ENCODE data around the gene KRTAP10-11.
"Not testable (repeated sequence)": the region's sequence is repeated elsewhere in the genome, so short reads cannot be mapped to it uniquely, and the experiment has no call there.

KRTAP10-11 gene, protein sequence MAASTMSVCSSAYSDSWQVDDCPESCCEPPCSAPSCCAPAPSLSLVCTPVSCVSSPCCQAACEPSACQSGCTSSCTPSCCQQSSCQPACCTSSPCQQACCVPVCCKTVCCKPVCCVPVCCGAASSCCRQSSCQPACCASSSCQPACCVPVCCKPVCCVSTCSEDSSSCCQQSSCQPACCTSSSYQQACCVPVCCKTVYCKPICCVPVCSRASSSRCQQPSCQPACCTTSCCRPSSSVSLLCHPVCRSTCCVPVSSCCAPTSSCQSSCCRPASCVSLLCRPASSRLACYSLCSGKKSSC

DNA sequence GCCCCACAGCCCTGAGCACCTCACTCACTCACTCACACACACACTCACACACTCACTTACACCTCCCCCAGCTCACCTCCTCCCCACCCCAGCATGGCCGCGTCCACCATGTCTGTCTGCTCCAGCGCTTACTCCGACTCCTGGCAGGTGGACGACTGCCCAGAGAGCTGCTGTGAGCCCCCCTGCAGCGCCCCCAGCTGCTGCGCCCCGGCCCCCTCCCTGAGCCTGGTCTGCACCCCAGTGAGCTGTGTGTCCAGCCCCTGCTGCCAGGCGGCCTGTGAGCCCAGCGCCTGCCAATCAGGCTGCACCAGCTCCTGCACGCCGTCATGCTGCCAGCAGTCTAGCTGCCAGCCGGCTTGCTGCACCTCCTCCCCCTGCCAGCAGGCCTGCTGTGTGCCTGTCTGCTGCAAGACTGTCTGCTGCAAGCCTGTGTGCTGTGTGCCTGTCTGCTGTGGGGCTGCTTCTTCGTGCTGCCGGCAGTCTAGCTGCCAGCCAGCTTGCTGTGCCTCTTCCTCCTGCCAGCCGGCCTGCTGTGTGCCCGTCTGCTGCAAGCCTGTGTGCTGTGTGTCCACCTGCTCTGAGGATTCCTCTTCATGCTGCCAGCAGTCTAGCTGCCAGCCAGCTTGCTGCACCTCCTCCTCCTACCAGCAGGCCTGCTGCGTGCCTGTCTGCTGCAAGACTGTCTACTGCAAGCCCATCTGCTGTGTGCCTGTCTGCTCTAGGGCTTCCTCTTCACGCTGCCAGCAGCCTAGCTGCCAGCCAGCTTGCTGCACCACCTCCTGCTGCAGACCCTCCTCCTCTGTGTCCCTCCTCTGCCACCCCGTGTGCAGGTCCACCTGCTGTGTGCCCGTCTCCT is at the start of gene KRTAP10-11:
TSS of gene KRTAP10-11 (plus strand) at position 49 of the 856 bp plus-strand sequence. CDS start at position 94, 45 bp downstream.
- not testable (repeated sequence) for DNase-seq

DNA sequence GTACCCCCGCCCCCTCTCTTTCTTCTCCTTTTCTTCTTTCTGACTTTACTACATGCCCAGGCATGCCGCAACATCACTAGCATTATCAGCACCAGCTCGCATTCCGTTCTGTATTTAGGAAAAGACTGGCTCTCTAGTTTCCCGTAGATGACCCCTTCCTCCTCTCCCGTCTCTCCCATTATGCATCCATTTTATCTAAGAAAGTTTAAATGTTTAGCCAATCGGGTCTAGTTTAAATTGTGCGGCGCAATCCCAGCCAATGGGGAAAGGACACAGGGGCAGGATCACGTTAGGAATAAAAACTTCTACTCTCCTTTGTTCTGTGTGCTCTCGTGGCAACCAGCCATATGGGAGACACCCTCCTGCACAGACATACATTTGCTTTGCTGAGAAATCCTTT is 48.2 kb upstream of the KRTAP10-11 start:
- no peak for DNase-seq

DNA sequence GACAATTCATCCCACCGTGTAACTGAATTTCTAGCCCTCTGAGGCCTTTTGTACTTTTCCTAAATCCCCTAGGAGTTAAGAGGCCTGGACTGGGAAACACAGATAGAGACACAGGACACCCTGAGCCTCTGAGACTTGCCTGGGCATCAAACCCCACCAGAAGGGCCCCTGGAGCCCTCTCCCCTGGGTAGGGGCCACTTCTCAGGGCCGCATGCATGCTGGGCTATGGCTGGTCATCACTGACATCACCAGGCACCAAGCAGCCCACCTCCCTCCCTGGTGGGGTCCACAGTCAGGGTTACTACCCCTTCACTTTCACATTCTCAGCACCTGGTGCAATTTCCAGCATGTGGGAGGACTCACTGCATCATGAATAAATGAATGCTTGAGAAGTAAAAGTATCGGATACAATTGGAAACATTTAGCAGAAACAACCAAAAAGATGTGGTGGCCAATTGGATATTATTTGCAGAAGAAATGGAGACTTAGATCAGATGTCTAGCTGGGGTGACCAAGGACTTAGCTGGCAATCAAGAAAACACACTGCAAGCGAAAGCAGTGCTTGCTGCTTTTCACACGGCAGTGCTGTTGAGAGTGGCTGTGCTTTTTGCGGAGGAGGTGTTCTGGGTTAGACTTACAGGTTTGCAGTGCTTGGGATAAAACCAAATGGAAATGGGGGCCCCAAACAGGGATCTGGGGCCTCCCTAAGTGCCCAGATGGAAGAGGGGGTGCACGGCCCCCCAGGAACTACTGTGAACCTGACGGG is 46.8 kb upstream of the KRTAP10-11 start:
- DNase-seq = no peak

DNA sequence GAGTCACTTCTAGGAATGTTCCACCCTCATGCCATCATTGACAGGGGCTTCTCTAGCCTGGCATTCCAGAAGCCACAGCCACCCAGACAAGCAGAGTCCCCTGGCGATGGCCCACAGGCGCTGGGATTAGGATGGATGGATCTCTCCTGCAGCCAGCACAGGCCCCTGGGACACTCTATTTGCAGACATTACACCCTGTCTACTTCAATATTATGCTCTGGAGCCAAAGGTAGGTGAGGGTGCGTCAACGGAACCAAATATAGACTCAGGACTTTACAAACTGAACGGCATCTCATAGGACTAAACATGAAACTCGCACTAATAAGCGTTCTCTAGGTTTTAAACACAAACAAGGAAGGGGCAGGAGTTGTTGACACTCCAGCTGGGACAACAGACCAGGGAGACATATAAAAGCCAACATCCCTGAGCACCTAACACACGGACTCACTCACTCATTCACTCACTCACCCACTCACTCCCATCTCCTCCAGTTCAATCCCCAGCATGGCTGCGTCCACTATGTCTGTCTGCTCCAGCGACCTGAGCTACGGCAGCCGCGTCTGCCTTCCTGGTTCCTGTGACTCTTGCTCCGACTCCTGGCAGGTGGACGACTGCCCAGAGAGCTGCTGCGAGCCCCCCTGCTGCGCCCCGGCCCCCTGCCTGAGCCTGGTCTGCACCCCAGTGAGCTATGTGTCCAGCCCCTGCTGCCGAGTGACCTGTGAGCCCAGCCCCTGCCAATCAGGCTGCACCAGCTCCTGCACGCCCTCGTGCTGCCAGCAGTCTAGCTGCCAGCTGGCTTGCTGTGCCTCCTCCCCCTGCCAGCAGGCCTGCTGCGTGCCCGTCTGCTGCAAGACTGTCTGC is 45.9 kb upstream of the KRTAP10-11 start, which contains the start of gene KRTAP10-7:
TSS of gene KRTAP10-7 (plus strand) at position 480 of the 861 bp plus-strand sequence. CDS start at position 505, 25 bp downstream.
- DNase-seq = not testable (repeated sequence)

DNA sequence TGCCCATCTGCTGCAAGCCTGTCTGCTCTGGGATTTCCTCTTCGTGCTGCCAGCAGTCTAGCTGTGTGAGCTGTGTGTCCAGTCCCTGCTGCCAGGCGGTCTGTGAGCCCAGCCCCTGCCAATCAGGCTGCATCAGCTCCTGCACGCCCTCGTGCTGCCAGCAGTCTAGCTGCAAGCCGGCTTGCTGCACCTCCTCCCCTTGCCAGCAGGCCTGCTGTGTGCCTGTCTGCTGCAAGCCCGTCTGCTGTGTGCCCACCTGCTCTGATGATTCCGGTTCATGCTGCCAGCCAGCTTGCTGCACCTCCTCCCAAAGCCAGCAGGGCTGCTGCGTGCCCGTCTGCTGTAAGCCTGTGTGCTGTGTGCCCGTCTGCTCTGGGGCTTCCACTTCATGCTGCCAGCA is 45.1 kb upstream of the KRTAP10-11 start:
- DNase-seq = not testable (repeated sequence)

DNA sequence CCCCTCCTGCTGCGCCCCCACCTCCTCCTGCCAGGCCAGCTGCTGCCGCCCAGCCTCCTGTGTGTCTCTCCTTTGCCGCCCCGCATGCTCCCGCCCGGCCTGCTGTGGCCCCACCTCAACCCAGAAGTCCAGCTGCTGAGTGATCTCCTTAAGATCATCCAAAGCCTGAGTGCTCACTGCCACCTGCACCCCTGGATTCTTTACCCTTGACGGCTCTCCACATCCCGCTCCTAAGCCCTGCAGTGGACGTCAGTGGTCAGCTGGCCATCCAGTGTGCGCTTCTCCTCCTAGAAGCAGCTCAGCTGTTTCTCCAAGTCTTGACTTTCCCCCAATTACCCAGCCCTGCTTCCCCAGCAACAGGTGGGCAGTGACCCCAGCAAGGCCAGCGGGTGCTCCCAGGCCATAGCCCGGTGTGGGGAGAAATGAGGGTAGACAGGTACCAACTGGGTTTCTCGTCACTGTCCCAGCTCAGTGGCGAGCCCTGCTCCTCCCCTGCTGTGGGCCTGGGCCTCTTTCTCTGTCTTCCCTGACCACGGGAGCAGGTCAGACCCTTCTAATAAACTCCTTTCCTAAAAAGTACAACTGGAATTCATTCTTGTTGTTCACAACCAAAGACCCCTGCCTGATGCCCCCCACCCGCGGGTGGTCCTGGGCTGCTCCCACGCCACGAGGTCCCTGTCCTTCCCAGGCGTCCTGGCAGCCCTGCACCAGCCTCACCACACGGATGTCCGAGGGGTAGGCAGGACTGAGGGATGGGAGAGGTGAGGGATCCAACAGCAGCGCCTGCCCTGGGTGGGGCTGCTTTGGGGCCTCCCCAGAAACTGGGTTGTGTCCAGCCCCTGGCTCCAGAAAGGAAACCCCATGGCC is 44.4 kb upstream of the KRTAP10-11 start:
- DNase-seq = no peak

DNA sequence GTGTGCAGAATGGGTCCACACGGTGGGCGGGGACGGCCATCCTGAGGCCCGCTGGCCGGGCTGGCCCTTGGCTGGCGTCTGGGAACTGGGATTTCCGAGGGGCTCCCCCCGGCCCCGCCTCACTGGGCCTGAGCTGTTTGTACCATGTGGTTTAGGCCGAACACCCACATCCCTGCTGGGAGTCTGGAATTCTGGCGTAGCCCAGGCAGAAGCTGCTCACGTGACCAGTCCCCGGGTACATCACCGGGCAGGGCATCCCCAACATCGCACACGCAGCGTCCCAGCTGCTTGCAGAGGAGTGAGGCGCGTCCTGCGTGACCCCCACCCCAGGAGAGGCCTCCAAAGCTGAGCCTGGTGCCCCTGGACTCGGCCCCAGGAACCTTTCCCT is 43.8 kb upstream of the KRTAP10-11 start:
- no peak for DNase-seq

DNA sequence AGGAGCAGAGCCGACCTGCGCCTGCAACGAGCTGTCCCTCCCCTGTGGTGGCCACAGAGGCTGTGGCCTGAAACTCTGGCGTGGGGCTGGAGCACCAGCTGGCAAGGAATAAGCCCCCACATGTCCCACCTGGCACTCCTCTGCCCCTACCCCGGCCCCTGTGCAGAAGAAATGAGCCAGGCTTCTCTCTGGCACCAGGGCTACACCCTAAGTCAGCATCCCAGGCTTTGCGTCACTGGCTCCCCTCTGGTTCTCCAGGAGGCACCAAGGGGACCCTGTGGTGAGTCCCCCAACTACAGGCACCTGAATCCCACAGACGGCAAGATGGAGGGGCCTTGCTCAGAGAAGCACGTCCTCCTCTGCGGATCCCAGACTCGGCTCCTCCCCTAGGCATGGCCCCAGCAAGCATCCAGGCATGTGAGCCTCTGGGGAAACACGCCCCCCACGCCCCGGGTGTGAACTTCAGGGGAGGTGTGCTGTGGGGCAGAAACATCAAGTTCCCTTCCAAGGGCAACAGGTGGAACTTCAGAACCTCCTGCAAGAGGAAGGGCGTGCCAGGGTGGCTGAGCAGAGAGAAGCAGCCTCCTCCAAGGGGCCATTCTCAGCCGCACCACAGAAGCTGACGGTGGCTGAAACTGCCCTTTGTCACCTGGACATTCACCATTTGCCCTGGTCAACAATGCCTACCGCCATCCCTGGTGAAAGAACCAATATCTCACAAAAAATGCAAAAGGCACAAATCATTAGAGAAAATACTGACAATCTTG is 42.9 kb upstream of the KRTAP10-11 start:
- no peak for DNase-seq

DNA sequence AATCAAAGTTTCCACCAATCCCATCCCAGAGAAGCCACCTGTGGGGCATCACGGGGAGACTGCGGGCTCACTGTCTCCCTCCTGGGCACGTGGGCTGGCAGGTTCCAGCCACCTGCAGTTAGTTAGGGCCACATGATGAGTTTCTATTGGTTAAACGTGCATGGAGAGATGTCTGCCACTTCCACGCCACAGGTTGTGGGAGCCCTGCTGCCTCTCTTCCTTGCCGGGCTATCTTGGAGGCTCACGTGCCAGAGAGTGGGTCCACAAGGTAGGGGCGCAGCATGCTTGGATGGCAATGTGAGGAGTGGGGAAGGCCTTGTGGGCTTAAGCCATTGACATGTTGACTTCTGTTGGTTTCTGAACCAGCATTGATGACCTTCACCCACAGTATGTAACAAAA is 42.3 kb upstream of the KRTAP10-11 start:
- DNase-seq = no peak

DNA sequence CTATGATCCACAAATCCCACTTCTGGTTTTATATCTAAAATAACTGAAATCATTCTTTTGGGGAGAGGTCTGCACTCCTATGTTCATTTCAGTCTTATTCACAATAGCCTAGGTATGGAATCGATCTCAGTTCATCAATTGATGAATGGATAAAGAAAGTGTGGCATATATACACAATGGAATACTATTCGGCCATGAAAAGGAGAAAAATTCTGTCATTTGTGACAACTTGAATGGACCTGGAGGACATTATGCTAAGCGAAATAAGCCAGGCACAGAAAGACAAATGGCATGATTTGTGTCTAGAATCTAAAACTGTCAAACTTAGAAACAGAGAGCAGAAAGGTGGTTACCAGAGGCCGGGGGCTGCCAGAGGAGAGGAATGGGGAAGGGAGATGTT is 39.7 kb upstream of the KRTAP10-11 start:
- DNase-seq = no peak

DNA sequence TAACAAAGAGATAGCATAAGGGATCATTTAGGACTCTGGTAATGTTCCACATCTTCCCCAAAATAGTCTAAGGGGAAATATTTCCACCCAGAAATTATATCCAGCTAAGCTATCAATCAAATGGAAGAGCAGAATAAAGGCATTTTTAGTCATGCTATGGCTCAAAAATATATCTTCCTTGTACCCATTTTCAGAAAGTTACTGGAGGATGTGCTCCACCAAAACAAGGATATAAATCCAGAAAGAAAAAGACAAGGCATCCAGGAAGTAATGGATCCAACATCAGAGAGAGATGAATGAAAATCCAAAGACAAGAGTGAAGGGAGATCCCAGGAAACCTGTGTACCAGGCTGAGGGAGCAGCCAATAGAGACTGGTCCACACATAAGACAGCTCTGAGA is 37.0 kb upstream of the KRTAP10-11 start:
- no peak for DNase-seq

DNA sequence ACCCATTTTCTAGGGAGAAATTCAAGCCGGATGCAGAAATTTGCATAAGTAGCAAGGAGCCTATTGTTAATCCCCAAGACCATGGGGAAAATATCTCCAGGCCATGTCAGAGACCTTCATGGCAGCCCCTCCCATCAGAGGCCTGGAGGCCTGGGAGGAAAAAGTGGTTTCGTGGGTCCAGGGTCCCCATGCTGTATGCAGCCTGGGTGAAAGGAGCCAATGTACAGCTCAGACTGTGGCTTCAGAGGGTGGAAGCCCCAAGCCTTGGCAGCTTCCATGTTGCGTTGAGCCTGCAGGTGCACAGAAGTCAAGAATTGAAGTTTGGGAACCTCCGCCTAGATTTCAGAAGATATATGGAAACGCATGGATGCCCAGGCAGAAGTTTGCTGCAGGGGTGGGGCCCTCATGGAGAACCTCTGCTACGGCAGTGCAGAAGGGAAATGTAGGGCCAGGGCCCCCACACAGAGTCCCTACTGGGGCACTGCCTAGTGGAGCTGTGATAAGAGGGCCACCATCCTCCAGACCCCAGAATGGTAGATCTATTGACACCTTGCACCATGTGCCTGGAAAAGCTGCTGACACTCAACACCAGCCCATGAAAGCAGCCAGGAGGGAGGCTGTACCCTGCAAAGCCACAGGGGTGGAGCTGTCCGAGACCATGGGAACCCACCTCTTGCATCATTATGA is 35.9 kb upstream of the KRTAP10-11 start:
- not testable (repeated sequence) for DNase-seq

DNA sequence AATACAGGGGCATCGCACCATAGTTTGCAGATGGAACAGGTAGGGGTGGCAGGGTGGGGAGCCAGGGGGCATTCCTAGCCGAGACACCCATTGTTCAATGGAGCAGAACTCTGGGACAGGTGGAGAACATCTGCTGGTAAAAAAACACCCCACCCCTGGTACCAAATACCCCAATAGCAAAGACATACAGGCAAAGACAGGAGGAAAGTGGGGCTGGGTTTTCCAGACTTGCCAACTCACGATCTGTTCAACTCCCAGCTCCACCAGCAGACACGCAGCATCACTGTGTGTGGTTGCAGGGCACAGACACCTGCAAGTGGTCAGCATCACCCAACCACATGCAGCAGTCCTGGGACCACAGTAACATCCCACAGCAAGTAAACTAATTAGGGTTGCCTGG is 34.7 kb upstream of the KRTAP10-11 start:
- no peak for DNase-seq

DNA sequence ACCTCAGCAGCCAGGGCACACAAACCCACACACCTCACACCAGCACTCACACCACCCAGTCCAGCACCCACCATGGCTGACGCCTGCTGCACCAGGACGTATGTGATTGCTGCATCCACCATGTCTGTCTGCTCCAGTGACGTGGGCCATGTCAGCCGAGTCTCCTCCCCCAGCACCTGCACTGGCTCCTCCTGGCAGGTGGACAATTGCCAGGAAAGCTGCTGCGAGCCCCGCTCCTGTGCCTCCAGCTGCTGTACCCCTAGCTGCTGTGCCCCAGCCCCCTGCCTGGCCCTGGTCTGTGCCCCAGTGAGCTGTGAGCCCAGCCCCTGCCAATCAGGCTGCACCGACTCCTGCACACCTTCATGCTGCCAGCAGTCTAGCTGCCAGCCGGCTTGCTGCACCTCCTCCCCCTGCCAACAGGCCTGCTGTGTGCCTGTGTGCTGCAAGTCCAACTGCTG is 34.2 kb upstream of the KRTAP10-11 start, which contains the start of gene KRTAP10-8:
TSS of gene KRTAP10-8 (plus strand) at position 51 of the 458 bp plus-strand sequence. CDS start at position 73, 22 bp downstream.
- no peak for DNase-seq

DNA sequence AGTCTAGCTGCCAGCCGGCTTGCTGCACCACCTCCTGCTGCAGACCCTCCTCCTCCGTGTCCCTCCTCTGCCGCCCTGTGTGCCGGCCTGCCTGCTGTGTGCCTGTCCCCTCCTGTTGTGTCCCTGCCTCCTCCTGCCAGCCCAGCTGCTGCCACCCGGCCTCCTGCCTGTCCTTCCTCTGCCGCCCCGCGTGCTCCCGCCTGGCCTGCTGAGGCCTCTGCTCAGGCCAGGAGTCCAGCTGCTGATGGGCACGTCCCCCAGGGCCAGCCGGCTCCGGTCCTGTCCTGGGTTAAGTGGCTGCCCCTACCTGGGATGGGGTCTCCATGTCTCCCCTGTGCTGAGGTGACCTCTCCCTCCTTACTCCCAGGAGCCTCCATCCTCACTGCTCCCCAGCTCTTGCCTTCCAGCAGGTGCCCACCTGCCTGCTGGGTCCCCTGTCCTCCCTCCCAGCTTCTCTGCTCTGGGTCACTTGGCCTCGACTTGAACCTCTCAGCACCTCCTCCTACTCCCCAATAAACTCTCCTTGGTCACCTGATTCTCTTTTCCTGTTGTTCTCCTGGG is 33.5 kb upstream of the KRTAP10-11 start:
- DNase-seq = no peak

DNA sequence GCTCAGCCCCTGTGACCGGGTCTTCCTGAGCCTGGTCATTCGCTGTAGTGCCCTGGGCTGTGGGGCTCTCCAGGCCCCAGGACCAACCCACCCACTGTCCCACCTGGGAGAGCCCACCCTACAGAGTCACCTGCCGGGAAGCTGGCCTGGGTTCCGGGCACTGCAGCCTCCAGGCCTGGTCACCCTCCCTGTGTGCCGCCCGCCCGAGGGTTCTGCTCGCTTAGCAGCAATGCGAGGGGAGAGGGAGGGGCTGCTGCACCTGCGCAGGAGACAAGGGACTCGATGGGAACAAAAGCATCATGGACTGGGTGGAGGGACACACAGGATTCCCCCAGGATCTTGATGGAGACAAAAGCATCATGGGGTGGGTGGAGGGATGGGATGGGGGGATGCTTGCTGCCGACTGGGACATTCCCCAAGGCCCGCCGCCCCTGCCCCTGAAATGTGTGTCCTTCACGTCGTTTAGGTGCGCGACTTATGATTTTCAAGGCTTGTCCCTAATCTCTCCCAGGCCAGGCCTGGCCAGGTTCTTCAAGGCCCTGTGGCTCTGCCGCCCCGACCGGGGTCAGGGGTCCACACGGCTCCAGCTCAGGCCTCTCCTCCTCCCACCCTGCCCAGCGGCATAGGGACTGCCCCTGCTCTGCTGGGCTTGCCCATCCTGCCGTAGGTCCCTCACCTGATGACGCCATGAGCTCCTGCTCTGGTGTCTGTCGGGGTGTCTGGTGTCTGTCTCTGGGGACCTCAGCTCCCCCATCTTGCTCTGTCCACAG is 32.6 kb upstream of the KRTAP10-11 start:
- no peak for DNase-seq

DNA sequence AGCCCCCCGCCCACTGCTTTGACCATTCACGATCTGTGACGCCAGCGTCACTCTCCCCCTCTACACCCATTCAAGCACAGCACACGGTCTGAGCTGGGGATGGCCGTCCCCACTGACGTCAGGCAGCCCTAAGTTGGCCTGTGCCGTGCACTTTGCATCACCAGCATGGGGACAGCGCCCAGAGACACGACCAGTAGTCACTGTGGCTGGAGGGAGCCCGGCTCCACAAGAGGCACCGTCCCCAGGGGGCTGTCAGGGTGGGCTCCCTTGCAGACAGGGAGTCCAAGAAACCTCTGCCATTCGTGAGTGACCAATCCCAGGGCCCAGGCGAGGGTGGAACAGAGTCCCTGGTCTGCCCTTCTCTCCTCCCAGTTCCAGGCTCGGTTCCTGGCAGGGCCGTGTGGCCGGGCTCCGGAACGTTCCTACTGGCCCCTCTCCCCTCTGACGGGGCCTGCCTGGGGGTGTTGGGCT is 32.0 kb upstream of the KRTAP10-11 start:
- DNase-seq = no peak

DNA sequence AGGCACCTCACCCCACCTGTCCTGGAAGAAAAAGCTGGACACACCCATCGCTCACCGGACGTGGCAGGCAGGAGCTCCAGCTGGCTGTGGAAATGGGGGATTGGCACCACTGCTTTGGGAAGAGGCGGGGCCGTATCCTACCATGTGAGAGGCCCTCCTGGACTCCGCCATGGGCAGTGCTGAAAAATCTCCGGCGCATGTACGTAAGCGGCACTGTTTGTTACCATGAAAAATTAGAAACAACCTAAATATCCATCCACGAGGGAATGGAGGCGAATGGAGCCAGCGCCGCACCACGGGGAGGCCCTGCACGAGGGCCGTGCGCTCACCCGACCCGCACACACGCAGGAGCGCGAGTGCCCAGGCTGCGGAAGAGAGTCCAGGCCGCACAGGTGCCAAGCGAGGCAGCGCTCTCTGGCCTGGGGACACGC is 31.2 kb upstream of the KRTAP10-11 start:
- no peak for DNase-seq

Data from Kasumi-1 (cell line).